HepG2 (cell line): ENCODE data around the gene SH2D6. TPM values are rescaled to one million over a fixed set of nuclear protein-coding genes. Genes with fewer than 3 reads are reported as not detected.

ENCODE experiments used
- ATF1 ChIP-seq: IDR thresholded peaks from 2 replicates; pipeline ENCODE4 v1.6.1; 2016; ENCODE audit warnings: mild to moderate bottlenecking, control low read depth
- ATF2 ChIP-seq: sonication (generic); formaldehyde crosslinking; IDR thresholded peaks from 2 replicates; pipeline ENCODE4 v1.4.0; 2020; ENCODE audit warnings: missing genetic modification reagents
- CREM ChIP-seq, 2 experiments: sonication (generic) in 1 of 2; formaldehyde crosslinking in 1 of 2; IDR thresholded peaks; 2 replicates each; pipeline versions ENCODE4 v1.4.0 to v1.6.1; 2016 to 2020; ENCODE audit warnings: antibody characterized with exemption in 1 of 2, mild to moderate bottlenecking in 1 of 2, missing genetic modification reagents in 1 of 2
- GTF2F1 ChIP-seq: fragments of 150-350 bp; IDR thresholded peaks from 2 replicates; pipeline ENCODE4 v1.6.1; 2014; ENCODE audit warnings: low read length
- IRF2 ChIP-seq: IDR thresholded peaks from 2 replicates; pipeline ENCODE4 v1.6.1; 2018; ENCODE audit warnings: missing genetic modification reagents, missing compliant biosample characterization
- MAFG ChIP-seq: sonication (generic); formaldehyde crosslinking; IDR thresholded peaks from 2 replicates; pipeline ENCODE4 v1.5.1; 2020; ENCODE audit warnings: mild to moderate bottlenecking, missing genetic modification reagents
- MED8 ChIP-seq: sonication (generic); formaldehyde crosslinking; IDR thresholded peaks from 2 replicates; pipeline ENCODE4 v1.8.1; 2023; ENCODE audit warnings: mild to moderate bottlenecking, missing genetic modification reagents; ENCODE audit not compliant: insufficient replicate concordance
- MXI1 ChIP-seq: IDR thresholded peaks from 3 replicates; pipeline ENCODE4 v1.6.1; 2012; ENCODE audit warnings: low read depth, low read length, inconsistent platforms, borderline replicate concordance
- MYC ChIP-seq: sonication (generic); formaldehyde crosslinking; IDR thresholded peaks from 2 replicates; pipeline ENCODE4 v1.9.0; 2021; ENCODE audit warnings: missing genetic modification reagents, borderline replicate concordance
- NCOA1 ChIP-seq: sonication (generic); formaldehyde crosslinking; IDR thresholded peaks from 2 replicates; pipeline ENCODE4 v1.9.0; 2021; ENCODE audit warnings: missing genetic modification reagents
- NONO ChIP-seq, 2 experiments: fragments of 450-650 bp in 1 of 2; sonication (generic) in 1 of 2; formaldehyde crosslinking in 1 of 2; IDR thresholded peaks in 1 of 2; conservative IDR thresholded peaks in 1 of 2; 2 replicates each; pipeline versions ENCODE4 v1.6.1 to v1.8.0; 2017 to 2022; ENCODE audit warnings: mild to moderate bottlenecking in 1 of 2, missing genetic modification reagents in 1 of 2, moderate library complexity in 1 of 2
- RERE ChIP-seq: IDR thresholded peaks from 2 replicates; pipeline ENCODE4 v1.6.1; 2016; ENCODE audit warnings: low read depth, missing genetic modification reagents, missing compliant biosample characterization
- SAFB2 ChIP-seq: sonication (generic); formaldehyde crosslinking; IDR thresholded peaks from 2 replicates; pipeline ENCODE4 v1.5.1; 2020; ENCODE audit warnings: missing genetic modification reagents, low read depth, mild to moderate bottlenecking, borderline replicate concordance
- ZBTB44 ChIP-seq: sonication (generic); formaldehyde crosslinking; IDR thresholded peaks from 2 replicates; pipeline ENCODE4 v1.4.0; 2020; ENCODE audit warnings: missing genetic modification reagents
- ZNF230 ChIP-seq: sonication (generic); formaldehyde crosslinking; IDR thresholded peaks from 2 replicates; pipeline ENCODE4 v1.4.0; 2020; ENCODE audit warnings: mild to moderate bottlenecking, missing genetic modification reagents
- ZSCAN29 ChIP-seq: sonication (generic); formaldehyde crosslinking; conservative IDR thresholded peaks from 2 replicates; pipeline ENCODE4 v1.4.0; 2020; ENCODE audit warnings: mild to moderate bottlenecking, missing genetic modification reagents
- polyA plus RNA-seq, 8 experiments: library from polyadenylated mRNA; depleted of rRNA in 3 of 8; stranded (reverse) in 7 of 8; unstranded in 1 of 8; fragments of >200 nt; fragmentation: Illumina TruSeq in 4 of 8; extraction: Trizol in 4 of 8; gene quantifications; 2 replicates each; pipeline versions ENCODE4 v1.2.1 to v1.2.3, GENCODE V29; 2011 to 2016; ENCODE audit warnings: low read depth in 4 of 8, missing spikeins in 1 of 8, mixed read lengths in 1 of 8; ENCODE audit not compliant: insufficient read depth in 1 of 8
- total RNA-seq, 5 experiments: library from RNA; depleted of rRNA; stranded (reverse); fragments of >200 nt; fragmentation: Illumina TruSeq; extraction: Trizol; gene quantifications; 2 replicates each; pipeline ENCODE4 v1.2.3, GENCODE V29; 2016; ENCODE audit warnings: low read depth in 1 of 5

Gene SH2D6
- total and polyA plus RNA-seq, 2 of the 13 experiments (the other 11 are each of a cell fraction or from before 2014, with no cell fraction given): 0.11 to 0.26 TPM

- TF ChIP-seq CREM (IDR thresholded peaks at IDR 0.05) (peak; percentile 53), CREM (CRISPR knock-in tag; IDR thresholded peaks at IDR 0.05) (no peak), NCOA1 (CRISPR knock-in tag) (no peak), MXI1 (no peak), MYC (CRISPR knock-in tag) (0 out of 2 replicates have a peak, but pooled peaks have one; percentile 27), IRF2 (peak; percentile 51; the same call in 1 of the 2 replicates), MAFG (CRISPR knock-in tag) (no peak), ATF1 (CRISPR knock-in tag) (no peak), GTF2F1 (no peak), NONO (IDR thresholded peaks at IDR 0.05) (no peak), NONO (CRISPR knock-in tag; conservative IDR thresholded peaks at IDR 0.05) (peak; percentile 52; the same call in 1 of the 2 replicates), SAFB2 (CRISPR knock-in tag) (no peak), MED8 (CRISPR knock-in tag) (peak; percentile 26), ZNF230 (CRISPR knock-in tag) (no peak), RERE (CRISPR knock-in tag) (0 out of 2 replicates have a peak, but pooled peaks have one; percentile 26), ZSCAN29 (CRISPR knock-in tag) (0 out of 2 replicates have a peak, but pooled peaks have one; percentile 67), ZBTB44 (CRISPR knock-in tag) (no peak), ATF2 (CRISPR knock-in tag) (peak; percentile 44)
Observed at GRCh38 chr2:85470850-85471800, 52.6 kb downstream of the SH2D6 start (continued).
